Activated gamma-delta T cell treated with anti-CD3 and anti-CD28 coated beads, Interleukin-2, amount 50 U/mL, for 16 hours (primary cell): ENCODE measurements around the gene PIK3R3.
"Not testable (repeated sequence)": the region's sequence is repeated elsewhere in the genome, so short reads cannot be mapped to it uniquely, and the experiment has no call there.

Experiments used
- DNase-seq: peaks from one replicate; pipeline ENCODE4 v3.0.0-alpha.2; 2020; ENCODE audit warnings: low read depth

Gene PIK3R3

GRCh38 chr1:46065405-46065804, 67.0 kb downstream of the PIK3R3 start:
- DNase-seq, result no peak

- DNase-seq, result no peak
Measured at GRCh38 chr1:46064708-46065107, 67.7 kb downstream of the PIK3R3 start.

- peak; percentile 14 for DNase-seq
Measured at GRCh38 chr1:46062651-46063319, 69.6 kb downstream of the PIK3R3 start.

- DNase-seq, result no peak
Measured at GRCh38 chr1:46061146-46061545, 71.3 kb downstream of the PIK3R3 start.

GRCh38 chr1:46058936-46059335, 73.5 kb downstream of the PIK3R3 start:
- no peak for DNase-seq

- no peak for DNase-seq
Measured at GRCh38 chr1:46057781-46058180, 74.6 kb downstream of the PIK3R3 start.

- DNase-seq, result not testable (repeated sequence)
Measured at GRCh38 chr1:46057215-46057614, 75.2 kb downstream of the PIK3R3 start.

GRCh38 chr1:46056325-46056724, 76.1 kb downstream of the PIK3R3 start:
- no peak for DNase-seq

- DNase-seq, result no peak
Measured at GRCh38 chr1:46053734-46054133, 78.7 kb downstream of the PIK3R3 start.

GRCh38 chr1:46044116-46044515, 88.3 kb downstream of the PIK3R3 start:
- no peak for DNase-seq

GRCh38 chr1:46043458-46044017, 88.9 kb downstream of the PIK3R3 start:
- no peak for DNase-seq

GRCh38 chr1:46041974-46042373, 90.5 kb downstream of the PIK3R3 start:
- DNase-seq, result no peak

GRCh38 chr1:46041551-46041950, 90.9 kb downstream of the PIK3R3 start:
- no peak for DNase-seq

GRCh38 chr1:46039571-46040052, 92.8 kb downstream of the PIK3R3 start:
- DNase-seq, result no peak

- DNase-seq, result peak; percentile 77
Measured at GRCh38 chr1:46036894-46037839, 95.3 kb downstream of the PIK3R3 start.

- no peak for DNase-seq
Measured at GRCh38 chr1:46034601-46035516, 97.6 kb downstream of the PIK3R3 start.

- DNase-seq, result no peak
Measured at GRCh38 chr1:46030876-46031660, 101.4 kb downstream of the PIK3R3 start.

- no peak for DNase-seq
Measured at GRCh38 chr1:46030074-46030870, 102.2 kb downstream of the PIK3R3 start.

- no peak for DNase-seq
Measured at GRCh38 chr1:46027788-46028573, 104.4 kb downstream of the PIK3R3 start.
